T-cell (primary cell): ENCODE results near the gene CAPN2. TPM values are rescaled to one million over a fixed set of nuclear protein-coding genes. Genes with fewer than 3 reads are reported as not detected.

Source experiments
- ATAC-seq, 4 experiments: fragments of 200-7000 bp in 3 of 4; fragments of 150-1000 bp in 1 of 4; cut with Tn5 transposase; replicated peaks in 1 of 4; 1 replicate in 3 of 4; 2 replicates in 1 of 4; pipeline ENCODE4 v1.10.0; 2021; ENCODE audit warnings: moderate library complexity in 3 of 4, mild to moderate bottlenecking in 2 of 4, moderate number of reproducible peaks in 1 of 4
- CTCF ChIA-PET, 2 donors: fragments of 300-600 bp; sonication (Branson Sonifier 250); formaldehyde crosslinking; loops; one replicate each; lab custom pipeline; 2022; ENCODE audit warnings: antibody characterized with exemption in 2 of 2; lab: Charles Lee
- POLR2A ChIA-PET, 2 donors: fragments of 300-600 bp; sonication (Branson Sonifier 250); formaldehyde crosslinking; loops; one replicate each; lab custom pipeline; 2022; ENCODE audit warnings: antibody characterized with exemption in 2 of 2; lab: Charles Lee
- DNase-seq, 35 experiments: peaks; one replicate each; pipeline versions ENCODE4 v3.0.0 to v3.0.0-alpha.2; 2013 to 2023
- H3K27ac ChIP-seq: one replicate; pipeline ENCODE4 v1.5.1; 2013; ENCODE audit warnings: low read length
- H3K27me3 ChIP-seq, 2 experiments: replicated peaks in 1 of 2; 1 replicate in 1 of 2; 2 replicates in 1 of 2; pipeline versions ENCODE4 v1.6.1 to v1.7.0; 2013; ENCODE audit warnings: low read length in 1 of 2, mixed read lengths in 1 of 2; ENCODE audit not compliant: control insufficient read depth in 2 of 2, insufficient read depth in 2 of 2; ENCODE audit errors: extremely low read depth in 1 of 2
- H3K36me3 ChIP-seq, 2 donors: 1 replicate in 1 of 2; 2 replicates in 1 of 2; pipeline versions ENCODE4 v1.6.1 to v1.7.0; 2013; ENCODE audit warnings: low read length in 1 of 2; ENCODE audit not compliant: control insufficient read depth in 2 of 2, insufficient read depth in 1 of 2; ENCODE audit errors: extremely low read depth in 1 of 2
- H3K4me1 ChIP-seq, 2 experiments: 1 replicate in 1 of 2; 2 replicates in 1 of 2; pipeline versions ENCODE4 v1.6.1 to v1.7.0; 2013; ENCODE audit warnings: low read length in 2 of 2, mixed read lengths in 1 of 2; ENCODE audit not compliant: insufficient read depth in 2 of 2, control insufficient read depth in 1 of 2; ENCODE audit errors: extremely low read depth in 1 of 2
- H3K4me3 ChIP-seq, 2 donors: 1 replicate in 1 of 2; 2 replicates in 1 of 2; pipeline versions ENCODE4 v1.5.1 to v1.7.0; 2013; ENCODE audit warnings: mild to moderate bottlenecking in 2 of 2, low read length in 1 of 2, moderate library complexity in 1 of 2; ENCODE audit not compliant: control insufficient read depth in 1 of 2; ENCODE audit errors: extremely low read depth in 1 of 2
- H3K9me3 ChIP-seq: 2 replicates; pipeline ENCODE4 v1.7.0; 2013
- H3K27ac Mint-ChIP-seq, 2 donors: one replicate each; pipeline ENCODE4 v1.8.0; 2020 to 2021; ENCODE audit warnings: mild to moderate bottlenecking in 2 of 2, mixed read lengths in 2 of 2
- H3K27me3 Mint-ChIP-seq, 2 donors: one replicate each; pipeline ENCODE4 v1.8.0; 2021 to 2022; ENCODE audit warnings: mixed read lengths in 2 of 2
- H3K36me3 Mint-ChIP-seq: one replicate; pipeline ENCODE4 v1.8.0; 2021; ENCODE audit warnings: mixed read lengths
- H3K4me1 Mint-ChIP-seq, 3 donors: one replicate each; pipeline ENCODE4 v1.8.0; 2020 to 2022; ENCODE audit warnings: mixed read lengths in 3 of 3, mild to moderate bottlenecking in 1 of 3
- H3K4me3 Mint-ChIP-seq, 3 donors: one replicate each; pipeline ENCODE4 v1.8.0; 2020 to 2022; ENCODE audit warnings: mild to moderate bottlenecking in 3 of 3, mixed read lengths in 3 of 3, moderate library complexity in 3 of 3
- H3K9me3 Mint-ChIP-seq, 3 donors: one replicate each; pipeline ENCODE4 v1.8.0; 2020 to 2022; ENCODE audit warnings: mixed read lengths in 3 of 3
- WGBS: methylation state at CpG from one replicate; pipeline ENCODE4 v1.1.5; 2013; ENCODE audit warnings: missing lambda C conversion rate; ENCODE audit not compliant: insufficient coverage; 5-methylcytosine and 5-hydroxymethylcytosine counted together
- total RNA-seq, 35 experiments: library from RNA in 6 of 35; stranded (reverse) in 6 of 35; fragments of 120-200 nt in 1 of 35; gene quantifications; one replicate each; pipeline versions ENCODE4 v1.2.1 to v1.2.4 and lab custom pipeline; 2013 to 2026

The CAPN2 gene
- total RNA-seq, 5 donors from 2014 or later (not counting 1 experiment from before 2014, with no cell fraction given), result 146 to 206 (median 169) TPM

DNA sequence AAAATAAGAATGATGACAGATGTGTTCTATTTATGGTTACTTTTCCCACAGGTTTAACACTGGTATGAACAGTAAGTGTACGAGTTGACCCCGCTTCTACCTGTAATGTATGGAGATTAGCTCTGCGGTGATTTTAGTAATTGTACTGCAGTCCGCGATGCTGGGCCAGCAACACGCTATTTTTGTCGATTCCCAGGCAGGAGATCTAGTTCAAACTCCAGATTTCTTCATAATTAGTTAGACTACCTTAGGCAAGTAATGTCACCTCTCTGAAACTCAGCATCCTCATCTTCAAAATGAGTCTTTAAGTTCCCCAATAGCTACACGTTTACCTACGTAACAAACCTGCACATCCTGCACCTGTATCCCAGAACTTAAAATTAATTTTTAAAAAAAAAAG, 111.9 kb downstream of the CAPN2 start:
- Histone ChIP-seq H3K27ac (no peak overlapping the region), H3K27me3 (no peaks in the 10 kb centered on the region), H3K4me1 (peaks cover 11 to 20% of the 10 kb centered on the region in 2 experiments), H3K36me3 (peaks cover 0 to 18% of the 10 kb centered on the region in 2 donors), H3K9me3 (no peaks in the 10 kb centered on the region), H3K4me3 (no peak overlapping the region)
- Mint-ChIP-seq H3K27ac (no peak overlapping the region), H3K36me3 (peaks cover 25% of the 10 kb centered on the region), H3K4me1 (peaks cover 63 to 78% (median 71%) of the 10 kb centered on the region in 3 donors), H3K27me3 (no peaks in the 10 kb centered on the region), H3K4me3 (peak overlapping the region in 1 of 3 donors; percentile 8), H3K9me3 (no peaks in the 10 kb centered on the region)
- CTCF ChIA-PET, result interaction anchor here in 1 of 2 donors (0.8 to 1.8 kb wide), 7 partner anchors 8 to 58 kb away, joined by 3 to 10 read pairs (median 3); partner anchors contain the start of gene TP53BP2
- WGBS, result 97% methylated on average over 4 of the region's 9 CpGs
- DNase-seq (no peak), ATAC-seq (no peak)
- POLR2A ChIA-PET, result interaction anchor here (0.7 to 1.0 kb wide), 4 partner anchors 17 to 22 kb away, joined by 3 to 11 read pairs (median 4); no protein-coding TSS in a partner anchor

DNA sequence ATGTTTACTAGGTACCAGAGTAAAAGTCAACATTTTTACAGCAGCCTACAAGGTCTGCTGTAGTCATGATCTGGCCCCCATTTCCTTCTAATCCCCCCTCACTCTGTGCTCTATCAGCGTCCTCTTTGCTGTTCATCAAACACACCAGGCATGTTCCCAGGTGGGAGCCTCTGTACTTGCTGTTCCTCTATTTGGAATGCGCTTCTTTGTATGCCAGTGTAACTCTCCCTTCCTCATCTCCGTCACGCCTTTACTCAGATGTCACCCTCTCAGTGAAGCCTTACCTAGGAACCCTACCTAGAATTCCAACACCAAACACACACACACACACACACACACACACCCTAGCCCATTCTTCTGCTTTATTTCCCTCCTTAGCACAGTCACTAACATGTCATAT, 112.4 kb downstream of the CAPN2 start:
- CTCF ChIA-PET, result interaction anchor here in 1 of 2 donors (1.1 to 1.8 kb wide), 3 partner anchors 13 to 22 kb away, joined by 3 to 10 read pairs (median 6); partner anchors contain the start of gene TP53BP2
- H3K9me3 Mint-ChIP-seq, result no peaks in the 10 kb centered on the region
- Histone ChIP-seq H3K4me1 (peaks cover 11 to 20% of the 10 kb centered on the region in 2 experiments), H3K4me3 (no peak overlapping the region), H3K27me3 (no peaks in the 10 kb centered on the region), H3K36me3 (peaks cover 0 to 14% of the 10 kb centered on the region in 2 donors), H3K9me3 (no peaks in the 10 kb centered on the region), H3K27ac (no peak overlapping the region)
- ATAC-seq, result no peak
- DNase-seq, result no peak
- H3K36me3 Mint-ChIP-seq, result peaks cover 23% of the 10 kb centered on the region
- POLR2A ChIA-PET, result interaction anchor here (0.6 to 1.1 kb wide), 5 partner anchors 13 to 22 kb away, joined by 3 to 9 read pairs (median 3); no protein-coding TSS in a partner anchor
- H3K27ac Mint-ChIP-seq, result peak overlapping the region in 1 of 2 donors; percentile 5
- no peak overlapping the region for H3K4me3 Mint-ChIP-seq
- 100% methylated on average over 4 of the region's 4 CpGs for WGBS
- no peaks in the 10 kb centered on the region for H3K27me3 Mint-ChIP-seq
- peaks cover 66 to 79% (median 74%) of the 10 kb centered on the region in 3 donors for H3K4me1 Mint-ChIP-seq

Other genes with a start within 250 kb of the CAPN2 start
- gene CAPN8, start 46.8 kb upstream of the CAPN2 start, total RNA-seq, result under 1 TPM; 0.38 to 0.99 (median 0.56) TPM
- 10 to 100 TPM; 46.9 to 84.0 (median 53.1) TPM for gene TP53BP2, start 133.4 kb downstream of the CAPN2 start, total RNA-seq